Esophagus squamous epithelium (tissue), 4 donors: ENCODE measurements around the gene BCO1.

ENCODE experiments used
- POLR2A ChIP-seq, 4 donors: fragments of 450-650 bp; IDR thresholded peaks; one replicate each; pipeline ENCODE4 v1.6.1; 2017; ENCODE audit warnings: antibody characterized with exemption in 4 of 4, mild to moderate bottlenecking in 4 of 4, moderate library complexity in 3 of 4
- TF ChIP-seq, protein P1 (sequence below), 6 experiments: fragments of 450-650 bp in 4 of 6; fragments of 200-600 bp in 2 of 6; sonication (generic) in 2 of 6; IDR thresholded peaks; one replicate each; pipeline ENCODE4 v1.5.1; 2016 to 2019; ENCODE audit warnings: antibody characterized with exemption in 6 of 6, mild to moderate bottlenecking in 4 of 6, moderate library complexity in 4 of 6

DNA sequence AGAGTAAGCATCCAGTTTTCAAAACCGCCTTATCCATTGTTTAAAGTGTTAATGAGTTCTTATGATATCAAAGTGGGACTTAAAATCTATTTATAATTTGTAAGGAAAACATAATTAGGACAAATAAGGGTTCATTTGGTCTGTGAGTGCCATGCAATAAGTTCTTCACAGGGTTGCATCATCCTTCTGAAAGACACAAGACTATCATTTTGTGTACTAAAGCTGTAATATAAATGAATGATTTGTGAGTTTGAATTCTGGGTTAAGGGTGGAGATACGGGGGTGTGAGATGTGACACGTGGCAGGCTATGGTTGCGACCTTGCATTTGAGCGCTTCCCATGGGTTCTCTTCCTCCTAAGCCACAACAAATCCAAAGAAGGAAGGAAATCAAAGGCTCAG lies 83.0 kb downstream of the BCO1 start:
- TF ChIP-seq POLR2A (IDR thresholded peaks at IDR 0.05) = no peak
- TF ChIP-seq, protein P1, sequence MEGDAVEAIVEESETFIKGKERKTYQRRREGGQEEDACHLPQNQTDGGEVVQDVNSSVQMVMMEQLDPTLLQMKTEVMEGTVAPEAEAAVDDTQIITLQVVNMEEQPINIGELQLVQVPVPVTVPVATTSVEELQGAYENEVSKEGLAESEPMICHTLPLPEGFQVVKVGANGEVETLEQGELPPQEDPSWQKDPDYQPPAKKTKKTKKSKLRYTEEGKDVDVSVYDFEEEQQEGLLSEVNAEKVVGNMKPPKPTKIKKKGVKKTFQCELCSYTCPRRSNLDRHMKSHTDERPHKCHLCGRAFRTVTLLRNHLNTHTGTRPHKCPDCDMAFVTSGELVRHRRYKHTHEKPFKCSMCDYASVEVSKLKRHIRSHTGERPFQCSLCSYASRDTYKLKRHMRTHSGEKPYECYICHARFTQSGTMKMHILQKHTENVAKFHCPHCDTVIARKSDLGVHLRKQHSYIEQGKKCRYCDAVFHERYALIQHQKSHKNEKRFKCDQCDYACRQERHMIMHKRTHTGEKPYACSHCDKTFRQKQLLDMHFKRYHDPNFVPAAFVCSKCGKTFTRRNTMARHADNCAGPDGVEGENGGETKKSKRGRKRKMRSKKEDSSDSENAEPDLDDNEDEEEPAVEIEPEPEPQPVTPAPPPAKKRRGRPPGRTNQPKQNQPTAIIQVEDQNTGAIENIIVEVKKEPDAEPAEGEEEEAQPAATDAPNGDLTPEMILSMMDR (IDR thresholded peaks at IDR 0.05) = no peak
